Breast epithelium (tissue), 3 donors: ENCODE results near the gene PTPN4.

Experiments used
- CTCF ChIP-seq, 3 donors: fragments of 450-650 bp; IDR thresholded peaks; one replicate each; pipeline ENCODE4 v1.5.1; 2016 to 2017; ENCODE audit warnings: antibody characterized with exemption in 3 of 3, mild to moderate bottlenecking in 3 of 3, moderate library complexity in 3 of 3
- POLR2A ChIP-seq: fragments of 450-650 bp; IDR thresholded peaks from one replicate; pipeline ENCODE4 v1.6.1; 2016; ENCODE audit warnings: antibody characterized with exemption, mild to moderate bottlenecking, moderate library complexity

DNA sequence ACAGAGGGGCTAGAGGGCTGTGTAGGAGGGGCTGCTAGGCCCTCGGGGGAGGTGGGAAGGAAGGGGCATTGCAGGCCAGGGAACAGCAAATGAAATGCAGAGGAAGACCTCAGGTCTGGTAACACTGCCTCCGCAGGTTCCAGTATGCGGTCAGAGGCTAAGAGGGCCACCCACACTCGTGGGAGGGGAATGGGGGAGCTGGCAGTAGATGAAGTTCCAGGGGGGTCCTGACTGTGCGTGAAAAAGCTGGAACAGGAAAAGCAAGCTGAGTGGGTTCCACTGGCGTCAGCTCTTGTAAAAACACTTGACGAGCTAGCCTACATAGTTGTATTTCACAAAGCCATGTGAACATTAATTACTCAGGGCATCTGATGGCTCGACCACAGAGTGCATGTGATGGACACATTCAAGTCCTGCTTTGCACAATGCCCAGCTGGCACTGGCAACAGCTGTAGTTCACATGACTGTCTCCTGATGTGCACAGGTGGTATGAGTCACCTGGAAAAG, 29.0 kb upstream of the PTPN4 start:
- TF ChIP-seq CTCF (IDR thresholded peaks at IDR 0.05) (no peak), POLR2A (no peak)
